ENCODE measurements around the gene ST3GAL3.

DNA sequence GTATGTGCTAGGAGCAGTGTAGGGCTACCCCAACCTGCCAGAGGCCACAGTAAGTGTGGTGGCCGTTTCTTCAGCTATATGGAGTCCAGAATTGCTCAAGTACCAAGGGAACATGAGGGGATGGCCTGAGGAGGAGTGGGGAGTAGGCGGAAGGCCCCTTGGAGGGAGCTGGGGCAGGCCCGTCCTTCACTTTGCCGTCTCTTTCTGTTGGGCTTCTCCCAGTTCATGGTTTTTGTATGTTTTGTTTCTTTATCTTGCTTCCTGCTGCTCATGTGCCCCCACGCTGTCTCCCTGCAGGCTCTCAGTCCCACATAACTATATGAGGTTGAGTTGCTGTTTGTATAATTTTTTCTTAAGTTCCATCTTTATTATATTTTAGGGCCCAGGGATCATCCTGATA lies 256.6 kb downstream of the ST3GAL3 start:
- TF ChIP-seq, protein P1, sequence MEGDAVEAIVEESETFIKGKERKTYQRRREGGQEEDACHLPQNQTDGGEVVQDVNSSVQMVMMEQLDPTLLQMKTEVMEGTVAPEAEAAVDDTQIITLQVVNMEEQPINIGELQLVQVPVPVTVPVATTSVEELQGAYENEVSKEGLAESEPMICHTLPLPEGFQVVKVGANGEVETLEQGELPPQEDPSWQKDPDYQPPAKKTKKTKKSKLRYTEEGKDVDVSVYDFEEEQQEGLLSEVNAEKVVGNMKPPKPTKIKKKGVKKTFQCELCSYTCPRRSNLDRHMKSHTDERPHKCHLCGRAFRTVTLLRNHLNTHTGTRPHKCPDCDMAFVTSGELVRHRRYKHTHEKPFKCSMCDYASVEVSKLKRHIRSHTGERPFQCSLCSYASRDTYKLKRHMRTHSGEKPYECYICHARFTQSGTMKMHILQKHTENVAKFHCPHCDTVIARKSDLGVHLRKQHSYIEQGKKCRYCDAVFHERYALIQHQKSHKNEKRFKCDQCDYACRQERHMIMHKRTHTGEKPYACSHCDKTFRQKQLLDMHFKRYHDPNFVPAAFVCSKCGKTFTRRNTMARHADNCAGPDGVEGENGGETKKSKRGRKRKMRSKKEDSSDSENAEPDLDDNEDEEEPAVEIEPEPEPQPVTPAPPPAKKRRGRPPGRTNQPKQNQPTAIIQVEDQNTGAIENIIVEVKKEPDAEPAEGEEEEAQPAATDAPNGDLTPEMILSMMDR (conservative IDR thresholded peaks at IDR 0.05; ENCODE audit: low read depth, low read length), result no peak
- no peak for TF ChIP-seq EZH2 (IDR thresholded peaks at IDR 0.05; ENCODE audit: borderline replicate concordance, low read depth, low read length, poor library complexity, severe bottlenecking)

Data from A673 (cell line).